ENCODE measurements around the gene THSD4.

THSD4 gene

DNA sequence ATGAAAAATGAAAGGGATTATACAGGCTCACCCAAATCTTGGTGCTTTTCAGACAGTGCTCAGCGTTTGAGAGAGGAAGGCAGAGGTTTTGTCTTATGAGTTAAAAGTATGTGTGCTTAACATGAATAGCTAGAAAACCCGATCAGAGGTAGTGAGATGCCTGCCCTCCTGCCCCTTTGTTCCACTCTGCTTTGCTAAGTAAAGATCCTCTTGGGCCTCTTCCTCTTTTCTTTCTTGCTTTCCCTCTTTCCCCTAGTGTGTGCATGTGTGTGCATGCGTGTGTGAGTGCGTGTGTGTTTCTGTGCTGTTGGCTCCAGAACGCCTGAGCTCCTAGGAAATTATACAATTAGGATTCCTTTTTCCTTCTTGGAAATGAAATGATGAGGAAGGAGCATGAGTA lies 433.8 kb downstream of the THSD4 start:
- peaks cover 3% of the 10 kb centered on the region for H3K27me3 Mint-ChIP-seq
- no peak overlapping the region for H3K4me3 Mint-ChIP-seq
- H3K9me3 Mint-ChIP-seq, result no peaks in the 10 kb centered on the region
- DNase-seq, result no peak
- no peaks in the 10 kb centered on the region for H3K4me1 Mint-ChIP-seq
- no peak overlapping the region for H3K27ac Mint-ChIP-seq
- no peak for ATAC-seq
- no peaks in the 10 kb centered on the region for H3K36me3 Mint-ChIP-seq (ENCODE audit: low read depth)

DNA sequence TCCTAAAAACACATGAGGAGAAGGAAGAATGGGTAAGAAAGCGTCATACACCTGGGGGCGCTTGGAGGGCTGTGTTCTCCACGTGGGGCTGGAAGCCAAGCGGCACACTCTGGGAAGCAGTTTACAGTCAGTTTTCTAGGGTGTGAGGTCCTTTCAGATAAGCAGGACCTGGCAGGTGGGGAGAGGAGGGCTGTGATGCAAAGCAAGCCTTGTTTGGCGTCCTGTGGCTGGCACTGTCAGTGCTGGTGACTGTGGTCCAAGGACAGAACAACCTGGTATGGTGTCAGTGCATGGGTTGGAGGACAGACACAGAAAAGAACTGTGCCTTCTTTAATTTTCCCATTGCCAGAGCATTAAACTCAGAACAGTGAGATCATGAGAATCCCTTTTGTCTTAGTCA lies 434.4 kb downstream of the THSD4 start:
- no peaks in the 10 kb centered on the region for H3K36me3 Mint-ChIP-seq (ENCODE audit: low read depth)
- ATAC-seq, result no peak
- H3K27ac Mint-ChIP-seq, result no peak overlapping the region

DNA sequence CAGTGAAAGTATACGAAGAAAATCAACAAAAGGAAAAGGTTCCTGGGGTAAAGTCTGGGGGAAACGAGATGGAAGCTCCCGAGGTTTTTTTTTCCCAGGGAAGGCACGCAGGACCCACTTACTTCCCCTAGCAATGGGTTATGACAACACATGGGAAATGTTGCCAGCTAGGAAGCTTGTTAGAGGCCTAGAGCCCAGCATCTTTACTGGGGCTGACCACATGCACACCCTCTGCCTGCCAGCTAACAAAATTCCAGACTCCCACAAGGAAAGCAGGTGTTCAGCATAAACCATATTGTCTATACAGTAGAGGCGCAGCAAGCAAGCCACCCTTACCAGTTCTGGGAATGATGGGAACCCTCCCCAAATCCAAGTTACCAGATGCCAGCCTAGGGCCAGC lies 436.3 kb downstream of the THSD4 start:
- no peak for ATAC-seq
- H3K27me3 Mint-ChIP-seq, result peaks cover 3% of the 10 kb centered on the region
- no peak for DNase-seq
- H3K9me3 Mint-ChIP-seq, result no peaks in the 10 kb centered on the region
- H3K27ac Mint-ChIP-seq, result no peak overlapping the region
- H3K4me3 Mint-ChIP-seq, result no peak overlapping the region
- H3K4me1 Mint-ChIP-seq, result no peaks in the 10 kb centered on the region
- no peaks in the 10 kb centered on the region for H3K36me3 Mint-ChIP-seq (ENCODE audit: low read depth)

More for the DNA sequence above, 434.4 kb downstream of the THSD4 start:
- Mint-ChIP-seq H3K4me3 (no peak overlapping the region), H3K9me3 (no peaks in the 10 kb centered on the region), H3K4me1 (no peaks in the 10 kb centered on the region), H3K27me3 (peaks cover 3% of the 10 kb centered on the region)
- no peak for DNase-seq

DNA sequence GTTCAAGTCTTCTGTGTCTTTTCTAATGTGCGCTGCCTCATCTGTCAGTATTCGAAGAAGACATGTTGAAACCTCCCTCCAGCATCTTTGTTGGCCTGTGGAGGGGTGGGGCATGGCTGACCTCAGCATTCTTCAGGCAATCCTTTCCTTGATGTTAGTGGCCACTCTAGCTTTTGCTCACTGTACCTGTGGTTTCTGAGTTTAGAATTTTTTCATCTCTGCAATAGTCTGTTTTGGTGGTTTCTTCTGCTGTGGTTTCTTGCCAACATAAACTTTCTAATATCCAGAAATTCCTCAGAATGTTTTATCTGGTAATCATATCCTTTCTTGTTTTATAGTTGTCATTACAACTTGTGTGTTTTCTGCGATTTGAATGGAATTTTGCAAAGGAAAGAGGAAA lies 443.8 kb downstream of the THSD4 start:
- Mint-ChIP-seq H3K27ac (no peak overlapping the region), H3K4me1 (no peaks in the 10 kb centered on the region)

DNA sequence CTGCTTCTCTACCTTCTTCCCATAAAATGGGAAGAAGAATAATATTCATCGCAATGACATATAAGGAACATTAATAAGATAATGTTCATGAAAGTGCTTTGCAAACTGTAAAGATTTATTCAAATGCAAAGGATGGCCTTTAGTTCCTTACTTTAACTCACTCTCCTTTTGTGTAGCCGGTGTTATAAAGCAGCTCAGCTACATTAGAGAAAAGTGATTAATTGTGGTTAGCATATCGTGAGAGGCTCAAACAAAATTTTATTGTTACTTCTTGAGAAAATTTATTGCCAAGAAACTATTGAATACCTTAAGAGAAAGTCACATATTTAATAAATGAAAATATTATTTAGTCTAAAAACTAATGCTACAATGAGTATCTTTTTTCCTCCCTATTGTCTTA lies 444.3 kb downstream of the THSD4 start:
- no peaks in the 10 kb centered on the region for H3K36me3 Mint-ChIP-seq (ENCODE audit: low read depth)
- no peak overlapping the region for H3K27ac Mint-ChIP-seq
- DNase-seq (no peak), ATAC-seq (no peak)
- H3K9me3 Mint-ChIP-seq, result no peaks in the 10 kb centered on the region
- no peaks in the 10 kb centered on the region for H3K4me1 Mint-ChIP-seq
- H3K27me3 Mint-ChIP-seq, result peaks cover 14% of the 10 kb centered on the region
- no peak overlapping the region for H3K4me3 Mint-ChIP-seq

More for the DNA sequence above, 443.8 kb downstream of the THSD4 start:
- DNase-seq (no peak), ATAC-seq (no peak)
- H3K36me3 Mint-ChIP-seq (ENCODE audit: low read depth), result no peaks in the 10 kb centered on the region
- peaks cover 14% of the 10 kb centered on the region for H3K27me3 Mint-ChIP-seq
- no peaks in the 10 kb centered on the region for H3K9me3 Mint-ChIP-seq
- H3K4me3 Mint-ChIP-seq, result no peak overlapping the region

DNA sequence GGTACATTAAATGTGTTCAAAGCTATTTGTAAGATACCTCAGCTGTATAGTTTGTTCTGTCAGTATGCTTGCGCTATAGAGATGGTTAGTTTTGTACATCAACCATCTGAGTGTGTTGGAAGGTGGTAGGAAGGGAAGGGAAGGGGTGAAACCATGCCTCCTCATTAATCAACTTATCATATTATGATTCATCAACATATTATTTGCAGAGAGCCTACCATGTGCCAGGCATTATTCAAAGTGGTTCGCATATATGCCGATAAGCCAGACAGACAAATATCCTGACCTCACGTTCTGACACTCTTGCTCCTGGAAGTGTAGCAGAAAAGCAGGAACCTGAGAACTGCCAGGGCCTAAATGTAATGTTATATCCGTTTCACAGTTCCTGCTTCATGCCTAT lies 447.0 kb downstream of the THSD4 start:
- H3K4me3 Mint-ChIP-seq, result no peak overlapping the region
- ATAC-seq, result no peak
- H3K27ac Mint-ChIP-seq, result no peak overlapping the region
- H3K4me1 Mint-ChIP-seq, result no peaks in the 10 kb centered on the region
- no peak for DNase-seq
- H3K27me3 Mint-ChIP-seq, result peaks cover 14% of the 10 kb centered on the region
- H3K9me3 Mint-ChIP-seq, result no peaks in the 10 kb centered on the region
- no peaks in the 10 kb centered on the region for H3K36me3 Mint-ChIP-seq (ENCODE audit: low read depth)

DNA sequence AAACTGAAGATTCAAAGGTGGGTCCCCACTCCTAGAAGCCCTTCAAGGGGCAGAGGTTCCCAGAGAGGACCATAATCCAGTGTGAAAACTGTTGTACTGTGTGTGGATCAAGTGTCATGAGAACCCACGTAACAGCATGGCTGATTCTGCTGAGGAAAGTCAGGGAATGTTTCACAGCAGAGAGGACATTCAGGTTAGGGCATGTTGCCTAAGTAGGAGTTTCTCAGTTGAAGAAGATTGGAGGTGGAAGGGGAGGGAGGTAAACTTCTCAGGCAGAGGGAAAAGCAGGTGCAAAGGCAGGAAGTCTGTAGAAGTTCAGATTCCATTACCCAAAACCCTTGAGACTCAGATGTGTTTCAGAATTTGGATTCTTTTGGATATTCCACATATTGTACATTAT lies 448.9 kb downstream of the THSD4 start:
- no peak overlapping the region for H3K4me3 Mint-ChIP-seq
- ATAC-seq (no peak), DNase-seq (no peak)
- H3K36me3 Mint-ChIP-seq (ENCODE audit: low read depth), result peaks cover 1% of the 10 kb centered on the region
- H3K4me1 Mint-ChIP-seq, result no peaks in the 10 kb centered on the region
- H3K27me3 Mint-ChIP-seq, result peaks cover 17% of the 10 kb centered on the region
- H3K27ac Mint-ChIP-seq, result no peak overlapping the region
- H3K9me3 Mint-ChIP-seq, result no peaks in the 10 kb centered on the region

DNA sequence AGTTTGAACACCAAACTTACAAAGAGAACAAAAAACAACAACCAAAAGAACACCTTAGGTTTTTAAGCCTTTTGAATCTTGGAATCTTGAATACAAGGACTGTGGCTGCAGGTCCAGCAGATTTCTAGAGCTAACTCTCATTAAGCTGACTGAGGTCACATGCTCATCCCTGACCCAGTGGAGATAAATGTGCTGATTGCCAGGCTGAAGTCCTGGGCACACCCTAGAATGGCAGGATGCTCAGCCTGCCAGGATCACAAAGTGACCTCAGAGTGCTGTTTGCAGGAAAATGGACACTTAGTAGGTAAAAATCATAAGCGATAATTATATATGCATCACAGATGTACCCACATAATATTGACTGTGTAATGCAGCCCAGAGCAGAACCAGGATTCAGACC lies 449.7 kb downstream of the THSD4 start:
- ATAC-seq (no peak), DNase-seq (no peak)
- H3K9me3 Mint-ChIP-seq, result no peaks in the 10 kb centered on the region
- no peaks in the 10 kb centered on the region for H3K4me1 Mint-ChIP-seq
- peaks cover 15% of the 10 kb centered on the region for H3K27me3 Mint-ChIP-seq
- peaks cover 1% of the 10 kb centered on the region for H3K36me3 Mint-ChIP-seq (ENCODE audit: low read depth)
- no peak overlapping the region for H3K4me3 Mint-ChIP-seq
- no peak overlapping the region for H3K27ac Mint-ChIP-seq

DNA sequence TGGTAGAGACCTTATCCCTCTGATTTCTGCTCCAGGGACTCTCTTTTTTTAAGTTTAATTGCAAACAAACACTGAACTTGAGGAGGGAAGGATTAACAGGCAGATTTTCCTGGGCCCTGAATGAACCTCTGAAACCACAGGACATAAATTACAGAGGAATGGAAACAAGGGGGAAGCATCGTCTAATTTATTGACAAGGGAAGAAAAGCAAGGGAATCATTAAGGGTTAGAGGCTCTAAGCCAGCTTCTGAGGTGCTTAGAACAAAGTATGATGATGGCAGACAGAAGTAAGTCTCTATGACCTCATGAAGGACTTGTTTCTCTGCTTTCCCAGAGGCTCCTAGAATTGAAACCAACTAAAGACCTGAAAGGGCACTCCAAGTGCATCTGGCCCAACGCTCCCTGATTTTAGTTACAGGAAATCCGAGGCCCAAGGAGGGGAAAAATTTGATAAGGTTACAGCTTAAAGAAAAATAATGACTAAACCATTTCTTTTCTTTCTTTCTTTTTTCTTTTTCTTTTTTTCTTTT lies 450.4 kb downstream of the THSD4 start:
- ATAC-seq, result no peak
- Mint-ChIP-seq H3K36me3 (ENCODE audit: low read depth) (peaks cover 1% of the 10 kb centered on the region), H3K9me3 (no peaks in the 10 kb centered on the region), H3K4me1 (no peaks in the 10 kb centered on the region), H3K27me3 (peaks cover 15% of the 10 kb centered on the region), H3K27ac (no peak overlapping the region), H3K4me3 (no peak overlapping the region)
- no peak for DNase-seq

DNA sequence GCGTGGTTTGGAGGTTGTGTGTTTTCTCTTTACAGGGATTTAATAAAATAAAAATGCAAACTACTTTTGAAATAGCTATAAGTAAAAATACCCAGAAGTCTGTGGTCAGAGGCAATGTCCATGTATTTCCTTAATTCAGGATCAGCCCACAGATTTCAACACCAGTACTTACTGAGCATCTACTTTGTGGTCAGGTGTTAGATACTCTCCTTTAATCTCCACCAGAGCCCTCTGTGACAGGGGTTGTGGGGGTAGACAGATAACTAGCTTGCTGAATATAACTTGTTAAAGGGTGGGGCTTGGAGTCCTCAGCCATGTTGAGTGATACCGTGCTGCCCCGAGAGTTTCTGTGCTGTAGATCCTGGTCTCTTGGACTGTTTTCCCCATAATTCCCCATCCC lies 451.0 kb downstream of the THSD4 start:
- Mint-ChIP-seq H3K27me3 (peaks cover 12% of the 10 kb centered on the region), H3K4me3 (no peak overlapping the region), H3K27ac (no peak overlapping the region), H3K9me3 (no peaks in the 10 kb centered on the region), H3K4me1 (no peaks in the 10 kb centered on the region), H3K36me3 (ENCODE audit: low read depth) (peaks cover 1% of the 10 kb centered on the region)
- no peak for DNase-seq
- ATAC-seq, result no peak

DNA sequence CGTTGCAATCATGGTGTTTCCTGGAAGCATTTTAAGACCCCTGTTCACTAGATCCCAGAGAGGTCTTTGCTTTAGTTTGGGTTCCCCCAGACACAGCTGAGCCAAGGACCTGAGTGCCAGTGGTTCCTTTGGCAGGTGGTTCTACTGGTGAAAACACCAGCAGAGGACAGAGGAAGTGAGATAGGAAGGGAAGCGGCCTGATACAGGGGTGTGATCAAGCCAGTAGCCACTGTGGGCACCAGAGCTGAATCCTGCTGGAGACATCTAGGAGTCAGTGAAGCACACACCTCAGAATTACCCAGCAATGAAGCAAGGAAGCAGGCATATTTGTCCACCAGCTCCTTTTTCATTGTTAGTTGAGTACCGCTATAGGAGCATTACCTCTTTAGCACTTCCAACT lies 451.9 kb downstream of the THSD4 start:
- ATAC-seq (no peak), DNase-seq (no peak)
- no peaks in the 10 kb centered on the region for H3K9me3 Mint-ChIP-seq
- H3K36me3 Mint-ChIP-seq (ENCODE audit: low read depth), result peaks cover 1% of the 10 kb centered on the region
- no peak overlapping the region for H3K27ac Mint-ChIP-seq
- H3K4me1 Mint-ChIP-seq, result no peaks in the 10 kb centered on the region
- H3K27me3 Mint-ChIP-seq, result peaks cover 9% of the 10 kb centered on the region
- no peak overlapping the region for H3K4me3 Mint-ChIP-seq

DNA sequence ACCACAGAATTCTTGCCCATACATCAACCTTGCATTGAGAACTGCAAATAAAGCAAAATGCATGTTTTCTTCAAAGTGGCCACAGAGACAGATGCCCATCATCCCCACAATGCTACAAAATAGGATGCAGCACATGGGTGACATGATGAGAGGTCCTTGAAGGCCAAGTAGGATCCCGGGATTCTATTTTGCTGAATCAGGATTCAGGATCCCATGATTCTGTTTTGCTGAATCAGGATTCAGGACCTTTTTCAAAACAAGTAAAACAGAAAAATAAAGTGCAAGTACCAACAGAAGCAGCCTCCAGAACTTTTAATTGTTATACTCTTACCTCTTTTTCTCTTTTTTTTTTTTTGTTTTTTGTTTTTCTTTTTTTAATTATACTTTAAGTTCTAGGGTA lies 453.0 kb downstream of the THSD4 start:
- H3K27me3 Mint-ChIP-seq, result peaks cover 11% of the 10 kb centered on the region
- ATAC-seq, result no peak
- peaks cover 1% of the 10 kb centered on the region for H3K36me3 Mint-ChIP-seq (ENCODE audit: low read depth)
- DNase-seq, result no peak
- H3K4me1 Mint-ChIP-seq, result no peaks in the 10 kb centered on the region
- H3K27ac Mint-ChIP-seq, result no peak overlapping the region
- H3K4me3 Mint-ChIP-seq, result no peak overlapping the region
- H3K9me3 Mint-ChIP-seq, result no peaks in the 10 kb centered on the region

DNA sequence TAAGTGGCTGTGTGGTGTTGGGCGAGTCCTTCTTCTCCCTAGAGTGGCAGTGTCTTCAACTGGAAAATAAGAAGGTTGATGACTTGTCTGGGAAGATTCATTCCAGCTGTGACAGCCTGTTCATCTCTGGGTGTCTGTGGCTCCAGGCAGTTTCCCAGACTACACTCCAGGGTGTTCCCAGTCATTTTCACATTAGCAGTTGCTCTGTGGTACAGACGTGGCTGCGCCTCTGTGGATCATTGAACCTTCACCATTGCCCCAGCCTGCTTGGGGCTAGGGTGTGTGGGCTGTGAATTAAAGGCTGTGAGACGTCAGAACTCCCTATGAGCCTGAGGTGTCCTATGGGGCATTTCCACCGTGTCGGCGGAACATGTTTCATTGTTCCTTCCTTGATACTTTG lies 455.5 kb downstream of the THSD4 start:
- H3K36me3 Mint-ChIP-seq (ENCODE audit: low read depth), result peaks cover 1% of the 10 kb centered on the region
- no peak for ATAC-seq
- no peak for DNase-seq
- H3K4me1 Mint-ChIP-seq, result no peaks in the 10 kb centered on the region
- H3K27me3 Mint-ChIP-seq, result peaks cover 11% of the 10 kb centered on the region
- H3K4me3 Mint-ChIP-seq, result no peak overlapping the region
- no peaks in the 10 kb centered on the region for H3K9me3 Mint-ChIP-seq
- no peak overlapping the region for H3K27ac Mint-ChIP-seq

DNA sequence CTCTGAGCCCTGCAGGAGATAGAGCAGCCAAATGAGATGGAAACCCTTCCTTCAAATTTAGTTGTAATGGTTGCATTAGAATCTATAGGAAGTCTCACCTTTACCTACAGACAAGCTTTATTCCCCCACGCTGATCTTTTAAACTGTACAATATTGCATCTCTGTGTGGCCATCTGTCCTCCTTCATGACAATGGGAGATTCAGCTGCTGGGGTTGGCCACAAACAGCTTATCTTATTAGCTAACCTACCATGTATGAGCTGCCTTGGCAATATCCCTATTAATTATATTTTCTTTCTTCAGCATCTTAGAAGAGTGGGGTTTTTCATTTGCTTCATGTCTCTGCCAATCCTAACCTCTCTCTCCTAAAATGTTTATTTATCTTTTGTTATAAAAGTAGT lies 456.4 kb downstream of the THSD4 start:
- ATAC-seq (no peak), DNase-seq (no peak)
- no peaks in the 10 kb centered on the region for H3K9me3 Mint-ChIP-seq
- no peak overlapping the region for H3K4me3 Mint-ChIP-seq
- H3K27me3 Mint-ChIP-seq, result peaks cover 11% of the 10 kb centered on the region
- H3K4me1 Mint-ChIP-seq, result no peaks in the 10 kb centered on the region
- H3K36me3 Mint-ChIP-seq (ENCODE audit: low read depth), result peaks cover 1% of the 10 kb centered on the region
- no peak overlapping the region for H3K27ac Mint-ChIP-seq

DNA sequence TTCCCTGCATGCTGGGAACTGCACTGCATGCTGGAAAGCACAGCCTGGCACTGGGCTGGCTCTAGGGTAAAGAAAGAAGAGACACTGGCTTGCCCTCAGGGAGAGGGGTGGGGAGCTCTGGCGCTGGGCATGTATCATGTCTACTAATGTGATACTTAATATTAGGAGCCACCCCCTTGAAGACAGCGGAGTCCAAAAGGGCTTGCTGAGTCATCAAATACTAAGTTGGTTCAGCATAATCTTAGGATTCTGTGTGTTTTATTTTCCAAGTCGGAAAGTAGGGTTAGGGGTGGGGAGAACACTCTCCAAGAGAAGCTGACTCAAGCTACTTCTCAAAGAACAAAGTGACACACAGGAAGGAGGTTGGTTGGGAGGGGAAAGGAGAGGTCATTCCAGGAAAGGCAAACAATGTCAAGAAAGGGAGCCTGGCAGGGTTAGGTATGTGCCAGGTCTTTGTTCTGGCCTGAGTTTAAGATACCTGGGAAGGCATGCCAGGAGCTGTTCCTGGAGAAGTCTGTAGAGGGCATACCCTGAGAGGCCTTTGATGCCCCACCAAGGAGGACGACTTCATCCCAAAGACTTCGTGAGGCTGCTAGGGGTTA lies 457.3 kb downstream of the THSD4 start:
- Mint-ChIP-seq H3K4me1 (no peaks in the 10 kb centered on the region), H3K27me3 (peaks cover 9% of the 10 kb centered on the region), H3K36me3 (ENCODE audit: low read depth) (peaks cover 1% of the 10 kb centered on the region), H3K4me3 (no peak overlapping the region), H3K9me3 (no peaks in the 10 kb centered on the region), H3K27ac (no peak overlapping the region)
- no peak for ATAC-seq
- DNase-seq, result no peak

DNA sequence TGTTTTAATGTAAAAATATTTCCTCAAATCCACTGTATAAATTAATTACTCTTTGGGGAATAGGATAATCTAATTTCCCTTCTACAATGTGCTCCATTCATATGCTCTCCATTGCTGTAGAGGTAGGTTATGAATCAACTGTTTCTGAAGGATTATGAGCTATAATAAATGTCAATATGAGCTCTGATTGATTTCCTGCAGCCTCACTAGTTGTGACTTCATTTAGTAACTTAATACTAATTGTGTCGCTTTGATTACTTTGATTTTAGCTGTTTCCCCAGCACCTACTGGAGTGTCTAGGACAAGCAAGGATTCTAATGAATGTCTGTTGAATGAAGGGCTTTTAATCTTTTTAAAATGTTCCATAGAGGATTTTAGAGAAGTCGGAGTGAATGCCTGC lies 458.3 kb downstream of the THSD4 start:
- H3K27me3 Mint-ChIP-seq, result peaks cover 8% of the 10 kb centered on the region
- H3K36me3 Mint-ChIP-seq (ENCODE audit: low read depth), result no peaks in the 10 kb centered on the region
- H3K9me3 Mint-ChIP-seq, result no peaks in the 10 kb centered on the region
- ATAC-seq (no peak), DNase-seq (no peak)
- no peaks in the 10 kb centered on the region for H3K4me1 Mint-ChIP-seq
- H3K4me3 Mint-ChIP-seq, result no peak overlapping the region
- H3K27ac Mint-ChIP-seq, result no peak overlapping the region

Data from activated naive CD8-positive, alpha-beta T cell treated with anti-CD3 and anti-CD28 coated beads, Interleukin-2, amount 50 U/mL, for 24 hours (primary cell).